IgD-negative memory B cell (primary cell): Measurements from ENCODE around the gene FTO. TPM values are rescaled to one million over a fixed set of nuclear protein-coding genes. Genes with fewer than 3 reads are reported as not detected.
"Not testable (repeated sequence)": the region's sequence is repeated elsewhere in the genome, so short reads cannot be mapped to it uniquely, and the experiment has no call there.

Experiments used
- H3K27ac Mint-ChIP-seq, 3 donors: one replicate each; pipeline ENCODE4 v1.8.0; 2020 to 2022; ENCODE audit warnings: mild to moderate bottlenecking in 3 of 3, mixed read lengths in 3 of 3, moderate library complexity in 1 of 3
- H3K27me3 Mint-ChIP-seq: one replicate; pipeline ENCODE4 v1.8.0; 2021; ENCODE audit warnings: mixed read lengths
- H3K36me3 Mint-ChIP-seq: one replicate; pipeline ENCODE4 v1.8.0; 2020; ENCODE audit warnings: mild to moderate bottlenecking, mixed read lengths
- H3K4me1 Mint-ChIP-seq, 3 donors: one replicate each; pipeline ENCODE4 v1.8.0; 2020 to 2022; ENCODE audit warnings: mixed read lengths in 3 of 3, mild to moderate bottlenecking in 1 of 3
- H3K4me3 Mint-ChIP-seq, 4 donors: one replicate each; pipeline ENCODE4 v1.8.0; 2020 to 2022; ENCODE audit warnings: mild to moderate bottlenecking in 4 of 4, mixed read lengths in 4 of 4, moderate library complexity in 3 of 4
- H3K9me3 Mint-ChIP-seq, 3 donors: one replicate each; pipeline ENCODE4 v1.8.0; 2020 to 2021; ENCODE audit warnings: mixed read lengths in 3 of 3, mild to moderate bottlenecking in 1 of 3
- polyA plus RNA-seq: library from polyadenylated mRNA; unstranded; fragments of 300-500 nt; fragmentation: Illumina TruSeq; gene quantifications from one replicate; pipeline ENCODE4 v1.2.3, GENCODE V29; 2021

FTO gene
- polyA plus RNA-seq, 1 donor from 2014 or later: 53.2 TPM

GRCh38 chr16:53829186-53829747 lies 125.3 kb downstream of the FTO start:
- Mint-ChIP-seq H3K27me3 (no peaks in the 10 kb centered on the region), H3K36me3 (peaks cover 17% of the 10 kb centered on the region), H3K9me3 (no peaks in the 10 kb centered on the region), H3K4me1 (no peaks in the 10 kb centered on the region), H3K27ac (no peak overlapping the region), H3K4me3 (no peak overlapping the region)

DNA sequence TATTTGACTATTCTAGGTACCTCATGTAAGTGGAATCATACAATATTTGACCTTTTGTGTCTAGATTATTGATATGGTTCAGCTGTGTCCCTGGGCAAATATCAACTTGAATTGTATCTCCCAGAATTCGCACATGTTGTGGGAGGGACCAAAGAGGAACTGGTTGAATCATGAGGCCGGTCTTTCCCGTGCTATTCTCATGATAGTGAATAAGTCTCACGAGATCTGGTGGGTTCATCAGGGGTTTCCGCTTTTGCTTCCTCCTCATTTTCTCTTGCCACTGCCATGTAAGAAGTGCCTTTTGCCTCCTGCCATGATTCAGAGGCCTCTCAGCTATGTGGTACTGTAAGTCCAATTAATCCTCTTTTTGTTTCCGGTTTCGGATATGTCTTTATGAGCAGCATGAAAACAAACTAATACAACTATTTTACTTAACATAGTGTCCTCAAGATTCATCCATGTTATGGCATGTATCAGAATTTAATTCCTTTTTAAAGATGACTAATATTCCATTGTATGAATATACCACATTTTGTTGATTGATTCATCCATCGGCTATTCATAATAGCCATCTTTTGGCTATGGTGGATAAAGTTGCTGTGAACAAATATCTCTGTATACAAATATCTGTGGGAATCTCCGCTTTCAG lies 129.1 kb downstream of the FTO start:
- no peaks in the 10 kb centered on the region for H3K4me1 Mint-ChIP-seq
- no peak overlapping the region for H3K4me3 Mint-ChIP-seq
- peak overlapping the region in 1 of 3 donors; percentile 18 for H3K27ac Mint-ChIP-seq
- H3K36me3 Mint-ChIP-seq: peaks cover 27% of the 10 kb centered on the region
- no peaks in the 10 kb centered on the region for H3K27me3 Mint-ChIP-seq
- peaks cover 0 to 2% (median 0%) of the 10 kb centered on the region in 3 donors for H3K9me3 Mint-ChIP-seq

DNA sequence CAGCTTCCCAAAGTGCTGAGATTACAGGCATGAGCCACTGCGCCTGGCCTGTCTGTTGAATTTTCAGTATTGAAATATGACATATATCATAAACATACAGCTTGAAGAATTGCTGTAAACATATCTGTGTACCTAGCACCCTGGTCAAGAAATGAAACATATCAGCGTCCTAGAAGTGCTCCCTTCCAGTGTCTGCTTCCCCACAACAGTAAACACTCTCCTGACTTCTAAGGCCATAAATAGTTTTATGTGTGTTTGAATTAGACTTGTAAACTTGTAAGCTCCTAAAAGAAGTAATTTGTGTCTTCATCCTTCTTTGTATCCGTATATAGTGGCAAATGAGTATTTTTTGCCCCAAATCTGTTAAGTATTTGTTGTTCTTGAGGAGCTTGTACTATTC lies 132.2 kb downstream of the FTO start:
- Mint-ChIP-seq H3K4me3 (peak overlapping the region in 1 of 4 donors; percentile 6), H3K4me1 (peaks cover 3 to 14% (median 9%) of the 10 kb centered on the region in 3 donors), H3K36me3 (peaks cover 19% of the 10 kb centered on the region), H3K27me3 (no peaks in the 10 kb centered on the region), H3K27ac (no peak overlapping the region), H3K9me3 (peaks cover 0 to 2% (median 0%) of the 10 kb centered on the region in 3 donors)

DNA sequence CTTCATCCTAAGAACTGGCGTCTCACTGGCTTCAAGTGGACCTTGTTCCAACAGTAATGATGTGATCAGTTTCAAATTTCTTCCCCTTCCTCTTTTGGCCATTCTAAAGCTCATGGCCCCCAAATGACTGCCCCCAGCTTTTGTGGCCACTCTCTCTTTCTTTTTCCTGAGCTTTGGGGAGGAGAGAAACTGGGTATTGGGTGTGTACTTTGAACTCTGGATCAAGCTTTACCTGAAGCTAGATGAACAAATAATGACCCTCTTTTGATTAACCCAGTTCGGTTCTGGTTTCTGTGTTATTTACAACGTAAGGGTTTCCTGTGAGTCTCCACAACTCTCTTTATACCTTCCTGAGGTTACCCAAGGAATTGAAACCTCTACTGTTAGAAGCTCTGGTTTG lies 132.7 kb downstream of the FTO start:
- Mint-ChIP-seq H3K27me3 (no peaks in the 10 kb centered on the region), H3K36me3 (peaks cover 19% of the 10 kb centered on the region), H3K9me3 (peaks cover 0 to 2% (median 0%) of the 10 kb centered on the region in 3 donors), H3K4me3 (no peak overlapping the region), H3K4me1 (peaks cover 3 to 14% (median 9%) of the 10 kb centered on the region in 3 donors), H3K27ac (no peak overlapping the region)

DNA sequence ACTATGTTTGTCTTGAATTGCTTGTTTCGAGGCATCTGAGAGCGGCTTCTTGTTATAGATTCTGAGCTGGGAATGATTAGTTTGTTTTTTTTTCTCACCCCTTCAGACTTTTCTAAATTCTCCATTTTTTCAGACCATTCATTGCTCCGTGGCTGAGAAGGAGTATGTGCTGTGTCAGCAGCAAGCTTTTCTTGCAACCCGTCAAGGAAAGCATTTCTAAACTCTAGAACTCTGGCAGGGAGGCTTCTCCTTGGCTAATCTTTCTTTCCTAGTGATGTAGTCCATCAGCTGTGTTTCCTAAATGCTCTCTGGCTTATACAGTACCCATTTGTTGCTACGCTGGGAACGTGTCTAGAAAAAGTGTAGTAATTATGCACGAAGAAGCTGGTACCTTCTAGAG lies 133.5 kb downstream of the FTO start:
- H3K36me3 Mint-ChIP-seq: peaks cover 20% of the 10 kb centered on the region
- H3K4me1 Mint-ChIP-seq: peaks cover 3 to 14% (median 9%) of the 10 kb centered on the region in 3 donors
- H3K9me3 Mint-ChIP-seq: peaks cover 0 to 2% (median 0%) of the 10 kb centered on the region in 3 donors
- no peaks in the 10 kb centered on the region for H3K27me3 Mint-ChIP-seq
- no peak overlapping the region for H3K4me3 Mint-ChIP-seq
- no peak overlapping the region for H3K27ac Mint-ChIP-seq

DNA sequence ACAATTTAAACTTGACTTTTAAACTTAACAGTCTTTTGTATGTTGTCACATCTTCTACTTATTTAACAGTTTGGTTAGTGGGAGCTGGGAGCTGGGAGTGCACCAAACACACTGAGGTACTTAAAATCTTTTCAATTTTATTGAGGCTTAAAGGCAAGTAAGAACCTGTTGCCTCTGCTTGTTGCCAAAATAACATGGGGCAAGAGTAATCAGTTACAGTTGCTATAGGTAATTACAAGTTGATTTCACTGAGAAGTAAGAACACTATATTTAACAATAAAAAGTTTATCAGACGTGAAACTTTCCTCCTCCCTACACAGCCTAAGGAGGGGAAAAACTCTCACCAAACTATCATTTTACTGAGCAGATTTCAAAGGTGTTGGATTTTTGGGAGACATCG lies 135.2 kb downstream of the FTO start:
- Mint-ChIP-seq H3K4me1 (peaks cover 3 to 14% (median 9%) of the 10 kb centered on the region in 3 donors), H3K9me3 (peaks cover 0 to 2% (median 0%) of the 10 kb centered on the region in 3 donors), H3K36me3 (peaks cover 11% of the 10 kb centered on the region), H3K27ac (no peak overlapping the region), H3K27me3 (no peaks in the 10 kb centered on the region), H3K4me3 (no peak overlapping the region)

- no peak overlapping the region for H3K4me3 Mint-ChIP-seq
- H3K27me3 Mint-ChIP-seq: no peaks in the 10 kb centered on the region
Observed at GRCh38 chr16:53840456-53840855, 136.5 kb downstream of the FTO start.

GRCh38 chr16:53841884-53842283 lies 137.9 kb downstream of the FTO start:
- Mint-ChIP-seq H3K4me3 (no peak overlapping the region), H3K27me3 (no peaks in the 10 kb centered on the region), H3K27ac (peak overlapping the region in 2 of 3 donors; percentile 25 to 91), H3K9me3 (no peaks in the 10 kb centered on the region), H3K36me3 (peaks cover 7% of the 10 kb centered on the region), H3K4me1 (peaks cover 5 to 14% (median 9%) of the 10 kb centered on the region in 3 donors)

More at GRCh38 chr16:53840456-53840855, 136.5 kb downstream of the FTO start:
- Mint-ChIP-seq H3K27ac (peak overlapping the region in 1 of 3 donors; percentile 56), H3K4me1 (peaks cover 5 to 14% (median 9%) of the 10 kb centered on the region in 3 donors), H3K9me3 (no peaks in the 10 kb centered on the region), H3K36me3 (peaks cover 11% of the 10 kb centered on the region)

DNA sequence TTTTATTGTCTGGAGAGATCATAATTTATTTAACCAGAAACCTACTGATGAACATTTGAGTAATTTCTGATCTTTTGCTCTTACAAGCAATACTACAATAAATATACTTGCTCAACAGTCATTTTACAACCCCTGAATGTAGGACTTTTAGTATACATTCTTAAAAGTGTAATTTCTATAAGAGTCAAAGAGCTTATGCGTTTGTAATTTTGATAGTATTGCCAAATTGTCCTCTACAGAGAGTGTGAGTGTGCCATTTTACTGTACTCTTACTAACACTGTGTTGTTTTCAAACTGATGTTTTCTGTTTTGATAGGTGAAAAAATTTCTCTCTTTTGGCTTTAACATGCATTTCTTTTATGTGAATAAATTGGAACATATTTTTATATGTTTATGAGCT lies 139.1 kb downstream of the FTO start:
- Mint-ChIP-seq H3K36me3 (peaks cover 9% of the 10 kb centered on the region), H3K4me3 (no peak overlapping the region), H3K27ac (peak overlapping the region in 1 of 3 donors; percentile 10), H3K27me3 (no peaks in the 10 kb centered on the region), H3K9me3 (no peaks in the 10 kb centered on the region), H3K4me1 (peaks cover 5 to 14% (median 9%) of the 10 kb centered on the region in 3 donors)

- Mint-ChIP-seq H3K27ac (peak overlapping the region in 1 of 3 donors; percentile 36), H3K4me1 (peaks cover 4 to 14% (median 8%) of the 10 kb centered on the region in 3 donors), H3K36me3 (peaks cover 12% of the 10 kb centered on the region), H3K9me3 (no peaks in the 10 kb centered on the region), H3K4me3 (no peak overlapping the region), H3K27me3 (no peaks in the 10 kb centered on the region)
Observed at GRCh38 chr16:53844804-53845203, 140.8 kb downstream of the FTO start.

DNA sequence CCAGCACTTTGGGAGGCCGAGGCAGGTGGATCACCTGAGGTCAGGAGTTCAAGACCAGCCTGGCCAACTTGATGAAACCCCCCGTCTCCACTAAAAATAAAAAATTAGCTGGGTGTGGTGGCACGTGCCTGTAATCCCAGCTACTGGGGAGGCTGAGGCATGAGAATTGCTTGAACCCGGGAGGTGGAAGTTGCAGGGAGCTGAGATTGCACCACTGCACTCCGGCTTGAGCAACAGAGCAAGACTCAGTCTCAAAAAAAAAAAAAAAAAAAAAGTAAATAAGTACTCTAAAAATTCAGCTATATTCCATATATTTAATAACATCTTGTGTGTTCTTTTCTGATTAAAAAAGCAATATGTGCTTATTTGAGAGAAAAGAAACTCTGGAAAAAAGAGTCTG lies 142.6 kb downstream of the FTO start:
- not testable (repeated sequence) for H3K27me3 Mint-ChIP-seq, H3K4me1 Mint-ChIP-seq, H3K4me3 Mint-ChIP-seq, H3K9me3 Mint-ChIP-seq, H3K27ac Mint-ChIP-seq
- peaks cover 12% of the 10 kb centered on the region for H3K36me3 Mint-ChIP-seq

DNA sequence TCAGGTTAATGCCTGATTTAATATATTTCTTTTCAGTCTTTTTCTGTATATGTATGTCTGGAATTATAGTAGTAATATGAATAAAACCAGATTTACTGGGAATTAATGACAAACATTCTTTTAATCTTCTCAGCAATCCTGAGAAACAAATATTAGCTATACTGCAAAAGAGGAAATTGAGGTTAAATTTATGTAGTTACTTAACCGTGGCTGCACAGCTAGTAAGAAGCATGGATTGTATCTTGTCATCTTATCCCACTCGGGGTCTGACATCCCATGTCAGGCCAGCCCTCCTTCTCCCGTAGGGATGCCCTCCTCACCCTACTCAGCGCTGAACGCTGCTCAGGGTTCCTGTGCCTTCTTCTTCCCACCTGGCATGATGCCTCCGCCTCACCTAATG lies 143.0 kb downstream of the FTO start:
- H3K27me3 Mint-ChIP-seq: no peaks in the 10 kb centered on the region
- peaks cover 4 to 6% (median 5%) of the 10 kb centered on the region in 3 donors for H3K4me1 Mint-ChIP-seq
- peaks cover 12% of the 10 kb centered on the region for H3K36me3 Mint-ChIP-seq
- no peak overlapping the region for H3K27ac Mint-ChIP-seq
- H3K9me3 Mint-ChIP-seq: no peaks in the 10 kb centered on the region
- no peak overlapping the region for H3K4me3 Mint-ChIP-seq

DNA sequence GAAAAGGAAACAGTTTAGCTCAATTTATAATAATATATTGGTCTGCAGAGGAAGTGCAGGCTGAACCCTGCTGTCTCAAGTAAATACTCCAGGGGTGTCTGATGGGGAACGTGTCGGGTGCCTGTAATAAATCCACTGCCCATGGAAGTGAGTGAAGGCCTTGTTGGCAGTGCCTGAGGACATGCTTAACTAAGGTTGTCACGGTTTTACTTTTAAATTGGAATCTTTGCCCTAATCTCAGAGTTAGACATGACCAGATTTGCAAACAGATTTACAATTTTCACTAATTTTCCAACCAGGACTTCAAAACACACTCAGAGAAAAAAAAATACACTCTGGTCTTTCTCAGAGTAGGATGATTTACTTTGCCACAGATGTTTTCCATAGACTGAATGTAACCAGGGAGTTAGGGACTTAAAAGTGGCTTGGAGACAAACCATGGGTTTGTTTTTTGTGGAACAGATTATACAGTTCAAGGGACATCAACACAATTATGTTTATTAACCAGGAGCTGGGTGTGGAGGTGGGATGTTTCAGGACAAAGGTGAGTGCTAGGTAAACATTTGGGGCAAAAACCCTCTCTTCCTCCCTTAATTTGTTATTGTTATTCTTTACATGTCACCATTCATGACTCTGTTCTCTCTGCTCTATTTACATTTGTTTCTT lies 144.5 kb downstream of the FTO start:
- Mint-ChIP-seq H3K27me3 (no peaks in the 10 kb centered on the region), H3K36me3 (peaks cover 13% of the 10 kb centered on the region), H3K4me1 (peaks cover 5 to 12% (median 5%) of the 10 kb centered on the region in 3 donors), H3K9me3 (peaks cover 0 to 1% (median 0%) of the 10 kb centered on the region in 3 donors), H3K27ac (peak overlapping the region in 1 of 3 donors; percentile 21), H3K4me3 (no peak overlapping the region)

DNA sequence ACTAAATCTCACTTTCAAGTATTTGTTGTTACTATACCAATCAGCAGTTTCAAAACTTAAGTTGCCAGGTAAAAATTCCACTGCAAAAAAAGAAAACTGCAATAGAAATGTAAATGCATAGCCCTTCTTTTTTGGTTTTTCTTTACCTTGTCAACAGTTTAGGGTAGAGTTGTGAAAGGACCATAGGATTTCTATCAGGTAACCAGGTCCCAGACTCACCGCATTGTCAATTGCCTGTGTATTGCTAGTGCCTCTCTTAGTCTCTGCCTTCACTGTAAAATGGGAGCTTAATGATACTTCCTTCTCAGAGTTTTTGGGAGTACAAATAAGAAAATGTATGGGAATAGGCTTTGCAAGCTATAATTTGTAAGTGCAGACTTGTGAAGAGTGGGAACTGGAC lies 145.0 kb downstream of the FTO start:
- peaks cover 0 to 1% (median 0%) of the 10 kb centered on the region in 3 donors for H3K9me3 Mint-ChIP-seq
- peak overlapping the region in 1 of 3 donors; percentile 21 for H3K27ac Mint-ChIP-seq
- H3K36me3 Mint-ChIP-seq: peaks cover 13% of the 10 kb centered on the region
- H3K4me1 Mint-ChIP-seq: peaks cover 5 to 12% (median 5%) of the 10 kb centered on the region in 3 donors
- H3K27me3 Mint-ChIP-seq: no peaks in the 10 kb centered on the region
- H3K4me3 Mint-ChIP-seq: no peak overlapping the region

DNA sequence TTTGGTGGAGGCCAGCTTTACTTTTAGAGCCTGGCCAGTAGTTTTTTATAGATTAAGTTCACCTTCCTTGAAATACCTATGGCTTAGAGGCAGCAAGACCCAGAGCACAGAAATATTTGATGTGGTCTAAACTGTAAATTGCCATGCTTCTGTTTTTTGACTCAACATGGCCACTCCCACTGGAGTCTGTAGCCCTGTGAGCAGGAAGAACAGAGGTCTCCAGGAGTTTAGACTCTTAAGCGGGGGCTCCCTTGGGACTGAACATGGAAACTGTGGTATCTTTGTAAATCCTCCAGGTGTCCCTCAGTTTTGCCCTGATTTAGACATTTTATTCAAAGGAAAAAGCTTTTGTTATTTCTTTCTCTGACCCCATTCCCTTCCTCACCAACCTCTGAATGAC lies 145.6 kb downstream of the FTO start:
- H3K9me3 Mint-ChIP-seq: peaks cover 0 to 1% (median 0%) of the 10 kb centered on the region in 3 donors
- no peaks in the 10 kb centered on the region for H3K27me3 Mint-ChIP-seq
- H3K4me1 Mint-ChIP-seq: peaks cover 4 to 12% (median 5%) of the 10 kb centered on the region in 3 donors
- peaks cover 13% of the 10 kb centered on the region for H3K36me3 Mint-ChIP-seq
- H3K4me3 Mint-ChIP-seq: no peak overlapping the region
- H3K27ac Mint-ChIP-seq: no peak overlapping the region
